Endometrial microvascular endothelial cells (primary cell): Measurements from ENCODE around the gene SLC35F6. TPM values are rescaled to one million over a fixed set of nuclear protein-coding genes. Genes with fewer than 3 reads are reported as not detected.

Experiments
- in situ Hi-C: cut with HindIII; loops from 2 replicates; pipeline ENCODE4 v1.10.0; 2017; ENCODE audit warnings: low sequenced_read_pairs, low pct_unique_long_range_greater_than_20kb; ENCODE audit errors: inconsistent ontology term
- total RNA-seq: library from RNA; depleted of rRNA; stranded (reverse); fragments of >200 nt; gene quantifications from one replicate; pipeline ENCODE4 v1.2.3, GENCODE V29; 2015; ENCODE audit errors: inconsistent ontology term

Gene SLC35F6
- total RNA-seq, 1 donor from 2014 or later, result 49.4 TPM

DNA sequence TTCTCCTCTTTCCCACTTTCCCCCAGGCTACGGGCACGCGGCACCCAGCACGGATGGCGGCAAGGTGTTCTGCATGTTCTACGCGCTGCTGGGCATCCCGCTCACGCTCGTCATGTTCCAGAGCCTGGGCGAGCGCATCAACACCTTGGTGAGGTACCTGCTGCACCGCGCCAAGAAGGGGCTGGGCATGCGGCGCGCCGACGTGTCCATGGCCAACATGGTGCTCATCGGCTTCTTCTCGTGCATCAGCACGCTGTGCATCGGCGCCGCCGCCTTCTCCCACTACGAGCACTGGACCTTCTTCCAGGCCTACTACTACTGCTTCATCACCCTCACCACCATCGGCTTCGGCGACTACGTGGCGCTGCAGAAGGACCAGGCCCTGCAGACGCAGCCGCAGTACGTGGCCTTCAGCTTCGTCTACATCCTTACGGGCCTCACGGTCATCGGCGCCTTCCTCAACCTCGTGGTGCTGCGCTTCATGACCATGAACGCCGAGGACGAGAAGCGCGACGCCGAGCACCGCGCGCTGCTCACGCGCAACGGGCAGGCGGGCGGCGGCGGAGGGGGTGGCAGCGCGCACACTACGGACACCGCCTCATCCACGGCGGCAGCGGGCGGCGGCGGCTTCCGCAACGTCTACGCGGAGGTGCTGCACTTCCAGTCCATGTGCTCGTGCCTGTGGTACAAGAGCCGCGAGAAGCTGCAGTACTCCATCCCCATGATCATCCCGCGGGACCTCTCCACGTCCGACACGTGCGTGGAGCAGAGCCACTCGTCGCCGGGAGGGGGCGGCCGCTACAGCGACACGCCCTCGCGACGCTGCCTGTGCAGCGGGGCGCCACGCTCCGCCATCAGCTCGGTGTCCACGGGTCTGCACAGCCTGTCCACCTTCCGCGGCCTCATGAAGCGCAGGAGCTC, 36.2 kb upstream of the SLC35F6 start:
- in situ Hi-C loops, result no loop called here

DNA sequence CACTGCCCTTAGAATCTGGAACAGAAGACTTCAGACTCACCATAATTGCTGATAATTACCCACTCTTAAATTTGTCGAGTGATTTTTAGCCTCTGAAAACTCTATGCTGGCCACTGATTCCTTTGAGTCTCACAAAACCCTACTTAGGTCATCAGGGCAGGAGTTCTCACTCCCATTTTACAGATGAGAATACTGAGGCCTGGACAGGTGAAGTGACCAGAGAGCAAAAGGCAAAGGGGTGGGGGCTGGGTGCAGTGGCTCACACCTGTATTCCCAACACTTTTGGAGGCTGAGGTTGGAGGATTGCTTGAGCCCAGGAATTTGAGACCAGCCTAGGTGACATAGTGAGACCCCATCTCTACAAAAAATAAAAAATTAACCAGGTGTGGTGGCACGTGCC, 34.8 kb upstream of the SLC35F6 start:
- in situ Hi-C loops, result no loop called here

DNA sequence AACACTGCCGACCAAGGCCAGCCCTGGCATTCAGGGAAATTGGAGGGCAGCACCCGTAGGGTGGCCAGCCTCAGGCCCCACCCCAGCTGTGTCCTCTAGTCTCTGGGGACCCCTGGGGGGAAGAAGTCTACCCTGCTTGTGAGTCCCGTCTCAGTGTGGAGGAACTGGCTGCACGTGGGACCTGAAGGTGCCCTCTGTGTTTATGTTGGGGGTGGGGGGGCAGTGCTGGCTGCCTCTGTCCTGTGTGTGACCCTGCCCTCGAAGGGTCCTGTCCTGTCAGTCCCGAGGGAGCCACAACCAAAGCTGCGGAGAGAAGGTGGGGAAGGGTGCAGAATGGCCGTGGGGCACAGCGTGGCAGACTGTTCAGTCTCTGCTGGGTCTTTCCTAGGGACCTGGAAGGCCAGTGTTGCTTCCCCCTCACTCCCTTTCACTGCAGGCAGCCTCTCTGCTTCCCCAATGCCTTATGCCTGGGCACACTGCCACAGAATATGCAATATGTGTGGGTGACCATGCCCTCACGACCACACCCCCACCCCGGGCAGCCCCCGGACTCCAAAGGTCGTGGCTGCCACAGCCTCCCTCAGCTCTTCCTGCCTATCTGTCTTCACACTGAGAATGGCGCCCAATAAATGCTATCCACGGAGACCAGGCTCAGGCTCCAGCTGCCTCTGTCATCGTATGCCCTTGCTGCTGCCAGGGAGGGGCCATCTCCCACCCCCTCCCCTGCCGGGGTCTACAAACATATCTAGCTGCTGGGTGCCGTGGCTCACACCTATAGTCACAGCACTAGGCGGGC, 33.3 kb upstream of the SLC35F6 start:
- in situ Hi-C loops, result no loop called here

DNA sequence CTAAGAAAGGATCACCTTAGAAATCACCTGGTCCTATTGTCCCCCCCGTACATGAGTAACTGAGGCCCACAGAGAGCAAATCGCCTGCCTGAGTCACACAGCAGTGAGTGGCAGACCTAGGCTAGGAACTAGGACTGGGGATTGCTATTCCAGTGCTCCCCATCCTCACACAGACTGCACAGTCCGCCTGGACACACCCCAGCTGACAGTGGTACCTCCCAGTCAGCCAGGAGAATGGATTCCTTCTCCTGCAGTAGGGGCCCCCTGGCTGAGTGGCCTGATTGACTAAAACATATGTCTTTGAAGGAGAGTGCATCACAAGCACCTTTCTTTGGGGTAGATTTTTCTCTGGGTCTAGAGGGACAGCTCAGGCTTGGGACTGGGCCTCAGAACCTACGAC, 32.4 kb upstream of the SLC35F6 start:
- in situ Hi-C loops, result no loop called here

DNA sequence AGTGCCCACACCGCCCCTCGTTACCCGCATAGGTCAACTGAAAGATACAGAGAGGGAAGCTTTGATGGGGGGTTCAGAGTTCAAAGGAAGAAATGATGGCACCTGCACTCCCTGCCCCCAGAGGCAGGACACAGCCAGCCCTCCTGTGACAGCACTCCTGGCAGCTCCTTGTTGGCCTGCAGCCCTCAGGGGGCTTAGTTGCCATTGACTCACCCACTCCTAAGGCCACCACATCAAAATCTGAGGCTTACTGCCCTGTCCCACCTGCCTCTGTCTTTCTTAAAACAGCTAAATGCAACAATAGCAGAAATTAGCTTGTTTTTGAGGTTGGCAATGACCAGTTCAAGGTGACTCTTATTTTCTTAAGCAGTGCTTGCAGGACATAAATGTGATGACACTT, 31.6 kb upstream of the SLC35F6 start:
- in situ Hi-C loops, result no loop called here

DNA sequence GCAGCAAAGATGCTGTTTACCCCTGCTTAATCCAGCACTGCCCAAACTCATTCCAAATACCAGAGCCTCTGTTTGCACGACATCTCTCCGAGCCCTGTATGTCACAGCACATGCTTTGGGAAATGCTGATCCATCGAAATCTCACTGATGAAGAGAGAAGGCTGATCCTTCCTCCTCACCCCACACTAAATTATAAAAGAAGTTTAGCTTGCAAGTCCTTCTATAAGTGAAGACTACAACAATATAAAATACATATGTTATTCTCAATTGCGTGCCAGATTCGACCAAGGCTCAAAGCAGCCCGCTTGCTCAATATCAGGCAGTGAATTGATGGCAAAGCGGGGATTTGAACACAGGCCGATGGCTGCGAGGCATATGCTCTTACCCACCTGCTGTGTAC, 30.7 kb upstream of the SLC35F6 start:
- in situ Hi-C loops, result no loop called here

DNA sequence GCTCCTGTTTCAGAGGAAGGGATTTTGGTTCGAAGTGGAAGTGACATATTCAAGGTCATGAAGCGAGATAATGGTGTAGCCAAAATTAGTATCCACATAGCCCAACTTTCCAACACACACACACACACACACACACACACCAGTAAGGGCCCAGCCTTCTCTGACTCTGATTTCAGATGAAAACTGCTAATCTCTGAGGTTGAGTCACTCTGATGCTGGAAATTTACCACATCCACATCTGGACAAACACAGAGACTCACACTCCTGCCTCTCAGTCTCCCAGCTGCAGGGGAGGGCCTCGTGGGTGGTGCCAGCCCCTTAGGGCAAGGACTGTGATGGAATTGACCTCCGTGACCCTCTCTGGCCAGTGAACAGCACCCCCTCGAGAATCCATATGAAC, 29.0 kb upstream of the SLC35F6 start:
- in situ Hi-C loops, result no loop called here

DNA sequence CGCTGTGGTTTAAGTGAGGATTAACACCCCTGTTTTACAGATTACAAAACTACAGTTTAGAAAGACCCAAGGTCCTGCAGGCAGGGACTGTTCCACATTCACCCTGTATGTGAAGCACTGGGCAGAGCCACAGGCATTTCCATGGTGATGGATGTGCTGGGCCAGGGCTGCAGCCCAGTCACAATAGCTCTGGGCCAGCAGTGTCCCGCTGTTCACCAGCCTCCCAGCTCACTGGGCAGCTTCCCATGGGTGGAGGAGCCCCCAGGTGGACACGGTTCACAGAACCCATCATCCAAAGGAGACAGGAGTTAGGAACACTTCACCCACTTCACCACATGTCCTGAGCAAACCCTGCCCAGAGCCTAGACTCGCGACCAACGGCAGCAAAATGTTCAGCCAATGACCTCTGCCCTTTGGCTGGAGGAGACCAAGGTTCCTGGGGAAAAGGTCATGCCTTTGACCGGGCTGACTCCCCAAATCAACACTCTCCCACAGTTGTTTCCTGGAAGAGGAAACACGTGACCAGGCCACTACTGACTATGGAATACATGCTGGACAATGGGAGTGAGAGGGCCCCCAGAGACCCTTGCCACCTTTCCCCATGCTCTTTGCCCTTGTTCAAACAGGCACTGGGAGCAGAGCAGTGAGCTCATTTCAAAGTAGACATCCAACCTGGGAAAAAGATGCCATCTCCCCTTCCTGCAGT, 28.0 kb upstream of the SLC35F6 start:
- in situ Hi-C loops, result no loop called here

DNA sequence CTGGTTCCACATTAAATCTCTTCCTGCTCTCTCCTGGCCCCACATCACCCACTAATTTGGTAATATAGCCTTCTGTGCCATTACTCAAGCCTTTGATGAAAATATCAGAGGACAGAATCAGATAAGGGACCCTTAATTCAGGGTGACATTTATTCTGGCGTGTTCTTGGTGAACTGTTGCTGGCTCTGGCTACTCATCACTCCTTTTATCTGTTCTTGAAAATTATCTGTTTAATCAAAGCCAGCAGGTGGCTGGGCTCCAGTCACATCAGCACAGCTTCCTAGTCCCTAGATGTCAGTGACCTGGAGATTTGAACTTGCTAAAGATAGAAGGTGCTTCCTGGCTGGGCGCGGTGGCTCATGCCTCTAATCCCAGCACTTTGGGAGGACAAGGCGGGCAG, 26.9 kb upstream of the SLC35F6 start:
- in situ Hi-C loops, result no loop called here

DNA sequence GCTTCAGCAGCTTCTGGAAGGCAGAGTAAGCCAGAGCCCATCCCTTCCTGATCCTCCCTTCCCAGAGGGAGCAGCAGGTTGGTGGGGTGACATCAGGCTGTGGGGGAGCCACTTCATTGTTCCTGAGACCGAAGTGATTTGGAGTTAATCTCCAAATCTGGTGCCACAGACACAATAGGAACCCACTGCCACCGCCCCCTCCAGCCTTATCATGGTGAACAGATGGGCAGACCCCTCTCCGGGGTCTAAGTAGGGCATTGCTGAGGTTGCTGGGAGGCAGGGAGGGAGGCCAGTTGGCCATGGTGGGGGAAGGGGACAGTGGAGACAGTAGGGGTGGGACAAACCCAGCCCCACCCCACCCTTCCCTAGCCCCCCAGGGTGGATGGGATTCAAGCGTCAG, 25.6 kb upstream of the SLC35F6 start:
- in situ Hi-C loops, result no loop called here

DNA sequence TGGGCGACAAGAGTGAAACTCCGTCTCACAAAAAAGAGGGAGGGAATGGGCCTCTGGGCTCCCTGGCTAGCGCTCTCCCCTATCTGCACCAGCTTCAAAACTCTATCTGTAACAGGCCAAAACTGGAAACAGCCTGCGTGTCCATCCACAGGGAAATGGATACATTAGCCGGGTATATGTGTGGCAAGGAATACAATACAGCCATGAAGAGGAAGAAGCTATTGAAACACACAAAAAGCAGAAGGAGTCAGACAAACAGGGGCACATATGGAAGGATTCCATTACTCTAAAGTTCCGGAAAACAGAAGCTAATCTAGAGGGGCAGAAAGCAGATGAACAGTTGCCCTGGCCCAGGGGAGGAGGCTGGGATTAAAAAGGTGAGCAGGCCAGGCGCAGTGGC, 24.6 kb upstream of the SLC35F6 start:
- in situ Hi-C loops, result no loop called here

DNA sequence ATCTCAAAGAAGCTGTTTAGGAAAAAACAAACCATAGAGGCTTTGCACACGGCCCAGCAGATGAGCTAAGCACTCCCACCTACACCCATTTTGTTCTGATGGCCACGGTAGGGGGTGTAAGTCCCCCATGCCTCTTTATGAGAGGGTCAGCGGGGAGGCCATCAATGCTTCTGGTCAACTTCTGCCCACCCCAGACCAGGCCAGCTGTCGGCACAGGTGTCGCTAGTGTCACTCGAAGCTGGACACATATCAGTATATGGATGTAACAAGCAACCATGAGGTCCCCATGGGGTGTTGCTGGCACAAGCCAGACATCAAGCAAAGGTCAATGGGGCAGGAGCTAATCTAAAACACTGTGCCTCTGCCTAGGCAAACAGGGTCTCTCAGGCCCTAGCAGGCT, 23.7 kb upstream of the SLC35F6 start:
- in situ Hi-C loops, result no loop called here

DNA sequence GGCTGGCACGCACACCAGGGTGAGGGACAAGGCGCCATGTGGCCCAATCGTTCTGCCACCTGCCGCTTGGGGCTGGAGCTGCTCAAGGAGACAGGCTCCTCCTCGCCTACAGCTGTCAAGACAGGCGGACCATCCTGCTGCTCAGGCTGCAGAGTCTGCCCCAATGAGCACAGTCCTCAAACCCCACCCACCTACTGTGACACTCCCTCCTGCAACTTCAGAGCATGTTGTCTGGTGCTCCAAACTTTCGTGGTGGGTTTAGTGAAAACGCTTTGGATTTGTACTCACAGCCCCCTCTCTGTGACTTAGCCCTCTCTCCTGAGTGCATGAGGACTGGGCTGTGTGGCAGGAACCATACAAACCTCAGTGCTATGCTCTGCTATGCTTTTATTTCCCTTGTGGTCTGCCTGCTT, 23.2 kb upstream of the SLC35F6 start:
- in situ Hi-C loops, result no loop called here

DNA sequence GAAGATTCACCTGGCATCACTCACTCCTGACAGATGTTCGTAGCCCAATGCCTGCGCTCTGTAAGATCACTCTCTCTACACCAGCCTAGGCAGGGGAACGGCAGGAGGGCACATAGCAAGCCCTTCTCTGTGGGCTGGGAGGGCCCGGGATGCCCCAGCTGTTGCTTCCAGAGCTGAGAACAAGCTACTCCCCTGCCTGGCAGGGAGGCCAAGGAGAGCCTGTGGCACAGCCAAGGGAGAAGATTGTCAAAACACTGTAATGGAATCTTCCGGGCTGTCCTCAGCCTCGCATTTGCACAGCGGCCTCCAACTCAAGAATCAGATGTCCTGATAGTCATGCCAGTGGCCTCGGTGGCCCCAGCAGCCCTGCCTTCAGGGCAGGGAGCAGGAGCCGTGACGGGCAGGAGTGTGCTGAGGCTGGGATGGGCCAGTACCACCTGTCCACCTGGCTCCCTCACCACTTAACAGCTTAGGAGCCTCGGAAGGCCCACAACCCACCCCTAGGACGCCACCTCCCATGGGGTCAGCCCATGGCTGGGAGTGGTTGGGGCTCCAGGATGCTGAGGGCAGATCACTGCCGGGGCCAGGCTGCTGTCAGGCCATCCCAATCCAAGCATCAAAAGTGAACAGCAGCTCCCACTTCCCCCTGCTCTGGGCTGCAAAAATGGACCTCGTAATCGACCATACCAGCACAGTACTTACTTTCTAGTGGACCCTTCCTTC, 21.9 kb upstream of the SLC35F6 start:
- in situ Hi-C loops, result no loop called here

DNA sequence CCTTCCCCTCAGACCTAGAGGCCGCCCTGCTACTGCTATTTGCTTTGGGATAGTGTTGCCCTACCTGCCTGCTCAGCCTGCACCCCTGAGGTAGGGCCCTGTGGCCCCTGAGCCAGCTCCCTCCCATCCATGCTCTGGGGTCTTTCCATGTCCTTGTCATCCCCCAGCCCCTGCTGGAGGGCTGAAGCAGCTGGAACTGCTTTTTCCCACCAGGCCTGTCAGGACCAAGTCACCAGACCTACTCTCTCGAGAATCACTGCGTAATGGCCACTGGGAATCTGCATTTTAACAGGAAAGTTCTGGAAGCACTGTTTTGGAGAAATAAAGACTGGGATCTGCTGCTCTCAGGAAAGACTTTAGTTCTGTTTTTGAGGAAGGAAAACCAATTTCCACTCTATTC, 20.2 kb upstream of the SLC35F6 start:
- in situ Hi-C loops, result no loop called here

DNA sequence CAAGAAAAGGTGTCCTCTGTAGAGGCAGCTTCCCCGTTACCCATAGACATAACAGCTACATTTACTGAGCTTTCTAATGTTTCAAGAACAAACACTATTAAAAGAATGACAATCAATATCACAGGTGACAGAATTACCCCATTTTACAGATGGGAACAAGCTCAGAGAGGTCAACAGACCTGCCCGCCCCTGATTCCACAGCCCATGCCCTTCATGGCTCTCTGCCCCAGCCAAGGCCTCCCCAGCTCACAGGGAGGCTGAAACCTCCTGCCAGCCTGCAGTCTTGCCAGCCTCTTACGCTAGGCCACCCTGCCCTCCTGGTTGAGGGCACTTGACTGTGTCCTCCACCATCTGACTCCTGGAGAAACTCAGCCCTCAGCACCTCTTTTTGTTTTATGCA, 19.1 kb upstream of the SLC35F6 start:
- in situ Hi-C loops, result no loop called here

DNA sequence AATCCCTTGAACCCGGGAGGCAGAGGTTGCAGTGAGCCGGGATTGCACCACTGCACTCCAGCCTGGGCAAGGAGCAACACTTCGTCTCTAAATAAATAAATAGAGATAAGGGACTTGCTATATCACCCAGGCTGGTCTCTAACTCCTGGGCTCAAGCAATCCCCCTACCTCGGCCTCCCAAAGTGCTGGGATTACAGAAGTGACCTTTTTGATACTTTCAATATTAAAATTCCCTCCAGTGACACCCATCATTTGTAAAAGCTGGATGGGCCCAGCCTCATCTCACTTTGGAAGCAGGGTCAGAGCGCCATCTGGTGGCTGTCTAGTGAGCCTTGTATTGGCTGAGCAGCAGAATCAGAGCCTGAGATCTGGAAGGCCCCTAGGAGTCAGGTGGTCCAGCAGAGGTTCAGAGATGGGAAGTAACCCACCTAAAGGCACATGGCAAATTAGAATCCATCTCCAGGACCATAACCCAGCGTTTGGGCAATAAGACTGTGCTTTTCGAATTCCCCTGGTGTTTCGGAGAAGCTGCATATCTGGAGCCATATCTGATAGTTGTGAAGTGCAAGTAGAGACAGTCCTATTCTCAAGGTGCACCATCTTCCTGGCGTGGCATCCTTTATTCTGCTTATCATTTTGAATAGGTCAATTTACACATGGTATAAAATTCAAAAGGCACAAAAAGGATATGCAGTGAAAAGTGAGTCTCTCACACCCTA, 18.3 kb upstream of the SLC35F6 start:
- in situ Hi-C loops, result no loop called here

DNA sequence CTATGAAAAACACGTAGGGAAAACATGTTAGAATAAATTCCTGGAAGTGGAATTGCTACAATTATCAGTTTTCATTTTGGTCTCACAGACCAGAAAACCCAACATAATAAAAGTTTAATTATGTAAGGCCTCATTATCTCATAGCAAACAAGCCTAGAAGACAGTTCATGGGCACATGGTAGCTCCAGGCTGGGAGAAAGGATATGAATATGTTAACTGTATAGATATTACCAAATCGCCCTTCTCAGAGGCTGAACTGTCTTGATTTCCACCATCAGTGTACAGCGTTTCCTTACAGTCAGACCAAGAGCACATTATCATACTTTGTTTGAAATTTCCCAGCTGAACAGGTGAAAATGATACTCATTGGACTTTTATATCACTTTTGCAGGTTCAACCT, 17.1 kb upstream of the SLC35F6 start:
- in situ Hi-C loops, result no loop called here
